A673 (cell line): ENCODE data around the gene THAP3. TPM values are rescaled to one million over a fixed set of nuclear protein-coding genes. Genes with fewer than 3 reads are reported as not detected.

Experiments used
- BruUV-seq: library from RNA; stranded (reverse); fragments of 400-500 nt; replicated peaks from 2 replicates; lab custom pipeline; 2021; lab: Mats Ljungman, UMichigan
- CTCF ChIA-PET: fragments of 300-600 bp; sonication (Branson Sonifier 250); formaldehyde crosslinking; loops from one replicate; lab custom pipeline; 2022; ENCODE audit warnings: antibody characterized with exemption; lab: Charles Lee
- POLR2A ChIA-PET: fragments of 300-600 bp; sonication (Branson Sonifier 250); formaldehyde crosslinking; loops from one replicate; lab custom pipeline; 2022; ENCODE audit warnings: antibody characterized with exemption; ENCODE audit not compliant: low non-redundant PET; lab: Charles Lee
- DNase-seq: peaks from one replicate; pipeline ENCODE4 v3.0.0-alpha.2; 2015; ENCODE audit warnings: low spot score
- H3K27ac ChIP-seq: fragments of 200-600 bp; sonication (generic); 2 replicates; pipeline ENCODE4 v1.5.1; 2016; ENCODE audit warnings: mixed run types, low read depth, mild to moderate bottlenecking, mixed read lengths, antibody characterized with exemption, low read length; ENCODE audit not compliant: poor library complexity, severe bottlenecking
- H3K27me3 ChIP-seq: fragments of 200-600 bp; sonication (generic); replicated peaks from 2 replicates; pipeline ENCODE4 v1.6.1; 2017; ENCODE audit warnings: mixed run types, low read depth, mild to moderate bottlenecking, mixed read lengths, antibody characterized with exemption, low read length; ENCODE audit not compliant: insufficient read depth, poor library complexity
- H3K36me3 ChIP-seq: fragments of 200-600 bp; sonication (generic); 2 replicates; pipeline ENCODE4 v1.6.1; 2016; ENCODE audit warnings: mixed run types, mild to moderate bottlenecking, mixed read lengths, antibody characterized with exemption, low read length; ENCODE audit not compliant: insufficient read depth, poor library complexity, severe bottlenecking
- H3K4me1 ChIP-seq: fragments of 200-600 bp; sonication (generic); 2 replicates; pipeline ENCODE4 v1.6.1; 2017; ENCODE audit warnings: mixed run types, mild to moderate bottlenecking, mixed read lengths, antibody characterized with exemption, low read length; ENCODE audit not compliant: insufficient read depth, poor library complexity, severe bottlenecking
- H3K4me3 ChIP-seq: fragments of 200-600 bp; sonication (generic); 2 replicates; pipeline ENCODE4 v1.5.1; 2016; ENCODE audit warnings: low read depth, mixed run types, mild to moderate bottlenecking, mixed read lengths, low read length; ENCODE audit not compliant: poor library complexity, severe bottlenecking
- H3K9me3 ChIP-seq: fragments of 200-600 bp; sonication (generic); 2 replicates; pipeline ENCODE4 v1.6.1; 2016; ENCODE audit warnings: mixed run types, low read depth, mild to moderate bottlenecking, mixed read lengths, antibody characterized with exemption, low read length; ENCODE audit not compliant: poor library complexity, severe bottlenecking
- EZH2 ChIP-seq: fragments of 200-600 bp; sonication (generic); IDR thresholded peaks from 2 replicates; pipeline ENCODE4 v1.6.1; 2017; ENCODE audit warnings: borderline replicate concordance, low read depth, mild to moderate bottlenecking, mixed read lengths, antibody characterized with exemption, low read length; ENCODE audit not compliant: poor library complexity, severe bottlenecking
- intact Hi-C: fragments of 100-400 bp; cut with micrococcal nuclease; formaldehyde crosslinking; loops from one replicate; pipeline ENCODE4 v1.10.0; 2022; ENCODE audit not compliant: unreplicated experiment
- total RNA-seq: library from RNA; stranded (reverse); gene quantifications from 2 replicates; pipeline ENCODE4 v1.2.3, GENCODE V29; 2021
- TF ChIP-seq, protein P1 (sequence below): fragments of 300-800, 200-600 bp; sonication (generic); conservative IDR thresholded peaks from 2 replicates; pipeline ENCODE4 v1.5.1; 2017; ENCODE audit warnings: low read depth, mild to moderate bottlenecking, antibody characterized with exemption, low read length, moderate library complexity, mixed read lengths

The THAP3 gene
- total RNA-seq, 1 experiment from 2014 or later, result 23.6 TPM

DNA sequence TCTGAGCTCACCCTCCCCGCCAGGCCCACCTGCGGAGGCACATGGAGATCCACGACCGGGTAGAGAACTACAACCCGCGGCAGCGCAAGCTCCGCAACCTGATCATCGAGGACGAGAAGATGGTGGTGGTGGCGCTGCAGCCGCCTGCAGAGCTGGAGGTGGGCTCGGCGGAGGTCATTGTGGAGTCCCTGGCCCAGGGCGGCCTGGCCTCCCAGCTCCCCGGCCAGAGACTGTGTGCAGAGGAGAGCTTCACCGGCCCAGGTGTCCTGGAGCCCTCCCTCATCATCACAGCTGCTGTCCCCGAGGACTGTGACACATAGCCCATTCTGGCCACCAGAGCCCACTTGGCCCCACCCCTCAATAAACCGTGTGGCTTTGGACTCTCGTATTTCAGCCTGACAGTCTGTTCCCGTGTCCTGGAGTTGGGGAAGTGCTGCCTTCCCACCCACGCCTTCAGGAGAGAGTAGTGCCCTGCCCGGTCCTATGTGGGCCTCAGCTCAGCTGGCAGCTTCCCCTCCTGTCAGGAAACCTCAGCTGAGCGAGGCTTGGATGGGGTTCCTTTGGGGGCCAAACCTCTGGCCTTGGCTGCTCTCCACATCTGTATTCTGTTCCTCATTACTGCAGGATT, 35.7 kb upstream of the THAP3 start:
- DNase-seq, result no peak
- H3K4me1 ChIP-seq, result no peaks in the 10 kb centered on the region
- no peaks in the 10 kb centered on the region for H3K27me3 ChIP-seq
- ChIA-PET CTCF (no interaction called here), POLR2A (no interaction called here)
- no peaks in the 10 kb centered on the region for H3K9me3 ChIP-seq
- TSS peak; percentile 30 for BruUV-seq
- no peak overlapping the region for H3K27ac ChIP-seq
- TF ChIP-seq EZH2, result no peak
- TF ChIP-seq, protein P1, sequence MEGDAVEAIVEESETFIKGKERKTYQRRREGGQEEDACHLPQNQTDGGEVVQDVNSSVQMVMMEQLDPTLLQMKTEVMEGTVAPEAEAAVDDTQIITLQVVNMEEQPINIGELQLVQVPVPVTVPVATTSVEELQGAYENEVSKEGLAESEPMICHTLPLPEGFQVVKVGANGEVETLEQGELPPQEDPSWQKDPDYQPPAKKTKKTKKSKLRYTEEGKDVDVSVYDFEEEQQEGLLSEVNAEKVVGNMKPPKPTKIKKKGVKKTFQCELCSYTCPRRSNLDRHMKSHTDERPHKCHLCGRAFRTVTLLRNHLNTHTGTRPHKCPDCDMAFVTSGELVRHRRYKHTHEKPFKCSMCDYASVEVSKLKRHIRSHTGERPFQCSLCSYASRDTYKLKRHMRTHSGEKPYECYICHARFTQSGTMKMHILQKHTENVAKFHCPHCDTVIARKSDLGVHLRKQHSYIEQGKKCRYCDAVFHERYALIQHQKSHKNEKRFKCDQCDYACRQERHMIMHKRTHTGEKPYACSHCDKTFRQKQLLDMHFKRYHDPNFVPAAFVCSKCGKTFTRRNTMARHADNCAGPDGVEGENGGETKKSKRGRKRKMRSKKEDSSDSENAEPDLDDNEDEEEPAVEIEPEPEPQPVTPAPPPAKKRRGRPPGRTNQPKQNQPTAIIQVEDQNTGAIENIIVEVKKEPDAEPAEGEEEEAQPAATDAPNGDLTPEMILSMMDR, result no peak
- peaks cover 37% of the 10 kb centered on the region for H3K36me3 ChIP-seq
- no peak overlapping the region for H3K4me3 ChIP-seq
- intact Hi-C loops, result no loop called here

GRCh38 chr1:6590046-6590445, 34.6 kb upstream of the THAP3 start:
- peaks cover 42% of the 10 kb centered on the region for H3K36me3 ChIP-seq
- H3K4me1 ChIP-seq, result no peaks in the 10 kb centered on the region
- CTCF ChIA-PET, result no interaction called here

DNA sequence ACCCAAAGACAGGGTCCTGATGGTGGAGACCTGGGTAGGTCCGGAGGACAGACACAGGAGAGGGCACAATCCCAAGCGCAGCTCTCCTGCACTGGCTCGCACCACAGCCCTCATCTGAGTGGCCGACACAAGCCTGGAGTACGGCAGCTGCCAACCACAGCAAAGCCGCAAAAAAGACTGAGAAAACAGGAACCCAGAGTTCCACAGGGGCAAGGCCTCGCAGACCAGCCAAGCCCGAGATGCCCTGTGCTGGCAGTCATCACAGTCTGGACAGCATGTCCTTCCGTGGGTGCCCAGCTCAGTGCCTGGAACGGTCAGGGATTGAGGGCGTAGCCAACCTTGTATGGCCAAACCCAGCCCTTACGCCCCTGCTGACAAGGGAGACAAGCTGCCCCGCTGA, 33.4 kb upstream of the THAP3 start:
- DNase-seq, result no peak
- Histone ChIP-seq H3K4me3 (no peak overlapping the region), H3K27ac (no peak overlapping the region), H3K36me3 (peaks cover 53% of the 10 kb centered on the region), H3K9me3 (no peaks in the 10 kb centered on the region), H3K4me1 (no peaks in the 10 kb centered on the region), H3K27me3 (no peaks in the 10 kb centered on the region)
- intact Hi-C loops, result no loop called here
- CTCF ChIA-PET, result no interaction called here
- no TSS peak for BruUV-seq
- POLR2A ChIA-PET, result interaction anchor here (0.6 kb wide), 1 partner anchor 26 kb away, joined by 3 read pairs; no protein-coding TSS in a partner anchor
- no peak for TF ChIP-seq EZH2
- TF ChIP-seq, protein P1, result no peak

More at GRCh38 chr1:6590046-6590445, 34.6 kb upstream of the THAP3 start:
- Histone ChIP-seq H3K27me3 (no peaks in the 10 kb centered on the region), H3K9me3 (no peaks in the 10 kb centered on the region), H3K4me3 (no peak overlapping the region), H3K27ac (no peak overlapping the region)
- intact Hi-C loops, result no loop called here
- POLR2A ChIA-PET, result no interaction called here
- DNase-seq, result no peak
- no TSS peak for BruUV-seq
- TF ChIP-seq, protein P1, result no peak
- no peak for TF ChIP-seq EZH2
